Activated CD4-positive, alpha-beta T cell treated with anti-CD3 and anti-CD28 coated beads, Interleukin-2, amount 10 ng/mL, durations not matched to agents 24 days and 14 days (primary cell): ENCODE data around the gene FLCN. TPM values are rescaled to one million over a fixed set of nuclear protein-coding genes. Genes with fewer than 3 reads are reported as not detected.
"Not testable (repeated sequence)": the region's sequence is repeated elsewhere in the genome, so short reads cannot be mapped to it uniquely, and the experiment has no call there.

Experiments used
- DNase-seq: peaks from one replicate; pipeline ENCODE4 v3.0.0; 2022
- H3K27ac Mint-ChIP-seq: one replicate; pipeline ENCODE4 v1.8.0; 2022; ENCODE audit warnings: mild to moderate bottlenecking, mixed read lengths
- H3K27me3 Mint-ChIP-seq: one replicate; pipeline ENCODE4 v1.8.0; 2022; ENCODE audit warnings: mixed read lengths
- H3K36me3 Mint-ChIP-seq: one replicate; pipeline ENCODE4 v1.8.0; 2022; ENCODE audit warnings: low read depth, mild to moderate bottlenecking, mixed read lengths
- H3K4me1 Mint-ChIP-seq: one replicate; pipeline ENCODE4 v1.8.0; 2021; ENCODE audit warnings: mixed read lengths
- H3K4me3 Mint-ChIP-seq: one replicate; pipeline ENCODE4 v1.8.0; 2022; ENCODE audit warnings: mild to moderate bottlenecking, moderate library complexity, mixed read lengths
- H3K9me3 Mint-ChIP-seq: one replicate; pipeline ENCODE4 v1.8.0; 2021; ENCODE audit warnings: mixed read lengths
- intact Hi-C: fragments of 100-400 bp; cut with micrococcal nuclease; formaldehyde crosslinking; loops from one replicate; pipeline ENCODE4 v1.15.1; 2023
- total RNA-seq: library from RNA; stranded (reverse); gene quantifications from 2 replicates; pipeline ENCODE4 v1.2.3, GENCODE V29; 2022

The FLCN gene
- total RNA-seq, 1 donor from 2014 or later, result 34.1 TPM

DNA sequence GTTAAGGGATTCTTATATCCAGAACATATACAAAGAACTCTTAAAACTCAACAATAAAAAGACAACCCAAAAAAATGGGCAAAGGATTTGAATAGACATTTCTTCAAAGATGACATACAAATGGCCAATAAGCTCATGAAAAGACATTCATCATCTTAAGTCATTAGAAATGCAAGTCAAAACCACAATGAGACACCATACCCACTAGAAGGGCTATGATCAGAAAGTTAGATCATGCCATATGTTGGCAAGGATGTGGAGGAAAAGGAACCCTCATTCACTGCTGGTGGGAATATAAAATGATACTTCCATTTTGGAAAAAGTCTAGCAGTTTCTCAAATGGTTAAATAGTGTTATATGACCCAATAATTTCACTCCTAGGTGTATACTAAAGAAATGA, 40.2 kb downstream of the FLCN start:
- peaks cover 7% of the 10 kb centered on the region for H3K4me1 Mint-ChIP-seq
- H3K9me3 Mint-ChIP-seq, result no peaks in the 10 kb centered on the region
- H3K4me3 Mint-ChIP-seq, result no peak overlapping the region
- intact Hi-C loops, result no loop called here
- H3K36me3 Mint-ChIP-seq, result peaks cover 20% of the 10 kb centered on the region
- H3K27me3 Mint-ChIP-seq, result no peaks in the 10 kb centered on the region
- DNase-seq, result no peak
- no peak overlapping the region for H3K27ac Mint-ChIP-seq

DNA sequence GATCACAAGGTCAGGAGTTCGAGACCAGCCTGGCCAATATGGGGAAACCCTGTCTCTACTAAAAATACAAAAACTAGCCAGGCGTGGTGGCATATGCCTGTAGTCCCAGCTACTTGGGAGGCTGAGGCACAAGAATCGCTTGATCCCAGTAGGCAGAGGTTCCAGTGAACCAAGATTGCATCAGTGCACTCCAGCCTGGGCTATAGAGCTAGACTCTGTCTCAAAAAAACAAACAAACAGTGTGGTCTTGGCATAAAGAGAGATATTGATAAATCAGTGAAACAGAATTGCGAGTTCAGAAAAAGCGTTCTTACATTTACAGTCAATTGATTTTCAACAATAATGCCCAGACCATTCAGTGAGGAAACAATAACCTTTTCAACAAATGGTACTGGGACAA, 41.5 kb downstream of the FLCN start:
- intact Hi-C loops, DNase-seq, H3K4me1 Mint-ChIP-seq, H3K4me3 Mint-ChIP-seq, H3K9me3 Mint-ChIP-seq, H3K27me3 Mint-ChIP-seq, H3K27ac Mint-ChIP-seq: not testable (repeated sequence)
- peaks cover 14% of the 10 kb centered on the region for H3K36me3 Mint-ChIP-seq

DNA sequence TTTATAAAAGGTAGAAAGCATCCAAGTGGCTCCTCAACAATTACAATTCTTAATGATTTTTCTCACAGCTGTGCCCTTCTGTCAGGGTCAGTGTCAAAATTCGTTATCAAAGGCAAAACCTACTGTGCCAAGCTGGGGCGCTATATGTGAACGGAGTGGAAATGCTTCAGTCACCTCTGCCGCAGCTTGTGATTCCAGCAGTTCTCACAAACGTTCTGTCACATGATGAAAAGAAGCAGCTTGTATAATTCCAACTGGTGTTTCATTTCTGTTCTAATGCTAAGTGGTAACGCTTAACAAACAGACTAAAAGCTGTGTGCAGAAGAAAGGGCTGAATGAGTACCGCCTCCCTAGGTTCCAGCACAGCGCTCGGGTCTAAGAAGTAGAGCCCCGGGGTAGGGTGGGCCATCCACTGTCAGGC, 45.0 kb downstream of the FLCN start:
- no peaks in the 10 kb centered on the region for H3K9me3 Mint-ChIP-seq
- intact Hi-C loops, result no loop called here
- DNase-seq, result no peak
- no peaks in the 10 kb centered on the region for H3K27me3 Mint-ChIP-seq
- peaks cover 3% of the 10 kb centered on the region for H3K4me1 Mint-ChIP-seq
- H3K36me3 Mint-ChIP-seq, result peaks cover 8% of the 10 kb centered on the region
- no peak overlapping the region for H3K27ac Mint-ChIP-seq
- H3K4me3 Mint-ChIP-seq, result no peak overlapping the region

DNA sequence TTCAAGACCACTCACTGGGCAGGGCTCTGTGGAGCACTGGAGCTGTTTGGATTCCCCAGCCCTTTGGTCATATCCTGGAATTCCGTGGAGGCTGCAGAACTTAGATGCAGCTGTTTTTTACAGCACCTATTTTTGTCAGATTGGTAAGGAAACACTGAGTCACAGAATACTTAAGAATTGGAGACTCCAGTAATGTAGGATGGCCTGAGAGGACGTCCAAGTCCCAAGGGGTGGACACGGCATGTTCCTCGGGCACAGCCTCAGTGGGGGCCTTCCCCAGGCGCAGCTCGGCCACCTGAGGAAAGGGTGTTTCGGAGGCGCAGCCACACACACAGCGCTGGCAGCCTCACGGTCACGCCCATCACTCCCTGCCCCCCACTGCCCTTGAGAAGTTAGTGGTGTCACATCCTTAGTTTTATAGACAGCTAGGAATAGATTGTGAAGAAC, 45.6 kb downstream of the FLCN start:
- Mint-ChIP-seq H3K4me3 (no peak overlapping the region), H3K36me3 (peaks cover 8% of the 10 kb centered on the region), H3K9me3 (no peaks in the 10 kb centered on the region), H3K4me1 (peaks cover 9% of the 10 kb centered on the region), H3K27ac (no peak overlapping the region), H3K27me3 (no peaks in the 10 kb centered on the region)
- no peak for DNase-seq
- intact Hi-C loops, result no loop called here

DNA sequence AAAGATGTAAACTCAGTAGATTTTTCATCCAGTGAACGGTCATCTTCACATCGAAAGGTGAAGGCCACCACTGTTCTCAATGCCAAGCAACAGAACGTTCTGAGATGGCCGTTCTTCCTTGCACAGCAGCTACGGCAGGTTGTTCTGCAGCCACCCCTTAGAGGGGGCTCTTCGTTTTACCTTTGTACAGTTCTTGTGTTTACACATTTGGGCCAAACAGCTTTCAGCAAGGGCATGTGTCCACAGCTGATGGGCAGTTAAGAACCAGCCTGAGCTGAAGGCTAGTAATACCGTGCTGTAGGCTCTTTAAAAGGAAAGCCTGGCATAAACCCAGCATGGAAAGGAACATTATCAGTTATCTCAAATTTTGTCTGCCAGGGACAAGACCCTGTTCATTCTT, 46.8 kb downstream of the FLCN start:
- no peak for DNase-seq
- H3K27me3 Mint-ChIP-seq, result no peaks in the 10 kb centered on the region
- no peak overlapping the region for H3K27ac Mint-ChIP-seq
- no peaks in the 10 kb centered on the region for H3K9me3 Mint-ChIP-seq
- no peak overlapping the region for H3K4me3 Mint-ChIP-seq
- H3K4me1 Mint-ChIP-seq, result peaks cover 20% of the 10 kb centered on the region
- H3K36me3 Mint-ChIP-seq, result peaks cover 15% of the 10 kb centered on the region
- intact Hi-C loops, result no loop called here

DNA sequence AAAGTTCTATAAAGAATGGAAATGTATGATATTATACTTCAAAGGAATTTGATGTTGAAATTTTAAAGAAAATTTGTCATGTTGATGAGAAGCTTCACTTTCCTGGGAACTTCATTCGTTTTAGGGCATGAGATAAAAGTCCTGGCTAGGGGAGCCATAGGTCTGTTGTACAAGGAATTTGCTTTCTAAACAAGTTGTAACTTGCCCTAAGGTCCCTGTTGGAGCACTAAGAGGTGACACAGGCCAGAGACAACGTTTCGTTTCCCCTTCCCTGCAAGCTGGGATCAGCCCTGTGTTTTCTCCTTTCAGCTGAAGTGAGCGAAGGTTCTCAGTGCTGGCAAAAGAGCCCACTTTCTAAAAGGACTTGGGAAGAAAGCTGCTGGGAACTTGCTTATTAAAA, 47.4 kb downstream of the FLCN start:
- Mint-ChIP-seq H3K4me1 (peaks cover 25% of the 10 kb centered on the region), H3K9me3 (no peaks in the 10 kb centered on the region), H3K36me3 (peaks cover 20% of the 10 kb centered on the region), H3K27ac (no peak overlapping the region), H3K4me3 (no peak overlapping the region), H3K27me3 (no peaks in the 10 kb centered on the region)
- intact Hi-C loops, result no loop called here
- DNase-seq, result no peak

DNA sequence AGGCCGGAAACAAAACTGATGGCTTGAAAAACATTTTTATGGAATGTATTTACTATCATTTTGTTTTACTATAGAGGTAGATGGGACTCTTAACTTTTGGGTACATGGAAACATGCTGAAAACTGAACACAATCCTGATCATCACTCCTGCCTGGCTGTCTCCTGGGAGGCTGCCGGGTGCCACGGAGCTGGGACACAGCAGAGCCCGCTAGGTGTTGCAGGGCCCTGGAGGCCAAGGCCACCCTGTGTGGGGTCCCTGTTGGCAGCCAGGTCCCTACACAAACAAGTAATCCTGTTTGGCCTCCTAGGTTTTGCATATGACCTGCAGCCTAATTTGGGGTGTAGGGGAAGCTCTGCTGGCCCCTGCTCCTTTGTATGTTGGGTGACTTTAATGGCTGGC, 48.4 kb downstream of the FLCN start:
- Mint-ChIP-seq H3K27ac (no peak overlapping the region), H3K4me3 (no peak overlapping the region), H3K36me3 (peaks cover 27% of the 10 kb centered on the region), H3K4me1 (peaks cover 35% of the 10 kb centered on the region), H3K27me3 (no peaks in the 10 kb centered on the region), H3K9me3 (no peaks in the 10 kb centered on the region)
- no peak for DNase-seq
- intact Hi-C loops, result no loop called here

DNA sequence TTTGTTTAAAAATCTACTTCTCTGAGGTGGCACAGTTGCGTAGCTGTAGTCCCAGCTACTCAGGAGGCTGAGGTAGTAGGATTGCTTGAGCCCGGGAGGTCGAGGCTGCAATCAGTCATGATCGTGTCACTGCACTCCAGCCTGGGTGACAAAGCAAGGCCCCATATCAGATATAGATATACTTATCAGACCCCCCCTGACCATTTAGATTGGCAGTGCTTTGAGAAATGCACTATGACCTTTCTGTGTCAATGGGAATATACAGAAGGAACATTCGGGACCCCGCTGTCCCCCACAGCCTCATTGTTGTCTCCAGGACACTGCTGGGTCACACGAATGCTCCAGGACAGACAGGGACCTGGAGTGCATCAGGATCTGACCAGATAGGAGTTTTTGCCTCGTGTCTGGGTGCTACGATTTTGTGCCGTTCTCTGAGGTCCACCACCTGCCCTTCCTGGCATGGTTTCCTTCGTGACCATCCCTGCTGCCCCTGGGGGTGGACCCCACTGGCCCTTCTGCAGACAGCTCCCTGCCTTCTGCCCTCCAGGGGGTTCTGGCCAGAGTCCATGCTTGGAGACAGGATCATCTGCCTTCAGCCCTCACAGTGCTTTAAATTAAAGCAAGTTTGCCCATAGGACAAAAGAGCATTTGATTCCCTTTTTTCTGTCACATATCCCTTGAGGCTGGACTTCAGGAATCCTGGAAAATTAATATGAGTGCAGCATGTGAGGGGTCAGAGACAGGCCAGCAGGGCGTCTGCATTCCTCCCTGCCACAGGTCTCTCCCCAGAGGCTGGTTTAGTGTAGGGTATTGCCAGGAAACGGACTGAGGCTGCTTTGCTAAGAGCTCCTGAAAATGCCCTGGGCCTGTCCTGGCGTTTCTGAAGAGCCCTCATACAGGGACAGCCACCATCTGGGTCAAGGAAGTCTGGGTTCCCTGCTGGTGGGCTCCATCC, 50.1 kb downstream of the FLCN start:
- peak overlapping the region; percentile 67 for H3K4me3 Mint-ChIP-seq
- intact Hi-C loops, result loop anchor here (2.0 kb wide), 1 partner anchor 36 kb away; no protein-coding TSS in a partner anchor
- H3K36me3 Mint-ChIP-seq, result peaks cover 32% of the 10 kb centered on the region

DNA sequence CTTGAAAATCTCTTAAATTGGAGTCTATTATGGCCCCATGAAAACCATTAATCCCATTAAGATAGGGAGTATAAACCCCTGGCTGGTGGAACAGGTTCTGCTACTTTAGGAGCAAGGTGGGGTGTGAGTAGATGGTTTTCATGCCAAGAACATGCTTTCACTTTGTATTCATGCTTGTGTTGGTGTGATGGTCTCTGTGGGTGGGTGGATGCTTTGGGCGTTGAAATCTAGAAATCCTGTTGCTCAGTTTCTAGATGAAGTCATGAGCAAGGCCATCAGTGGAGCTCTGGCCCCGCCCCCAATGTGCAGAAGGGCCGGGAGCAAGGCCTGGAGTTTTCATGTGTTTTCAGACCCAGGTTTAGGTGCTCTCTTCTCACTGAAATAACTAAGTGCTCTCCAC, 50.9 kb downstream of the FLCN start:
- Mint-ChIP-seq H3K4me1 (peaks cover 51% of the 10 kb centered on the region), H3K4me3 (peak overlapping the region; percentile 67), H3K27ac (peak overlapping the region; percentile 78), H3K9me3 (no peaks in the 10 kb centered on the region), H3K36me3 (peaks cover 35% of the 10 kb centered on the region), H3K27me3 (no peaks in the 10 kb centered on the region)
- DNase-seq, result peak; percentile 87
- intact Hi-C loops, result loop anchor here (2.0 kb wide), 1 partner anchor 35 kb away; no protein-coding TSS in a partner anchor

More for the DNA sequence above, 50.1 kb downstream of the FLCN start:
- no peak for DNase-seq
- Mint-ChIP-seq H3K4me1 (peaks cover 44% of the 10 kb centered on the region), H3K27ac (peak overlapping the region; percentile 78), H3K27me3 (no peaks in the 10 kb centered on the region), H3K9me3 (no peaks in the 10 kb centered on the region)

DNA sequence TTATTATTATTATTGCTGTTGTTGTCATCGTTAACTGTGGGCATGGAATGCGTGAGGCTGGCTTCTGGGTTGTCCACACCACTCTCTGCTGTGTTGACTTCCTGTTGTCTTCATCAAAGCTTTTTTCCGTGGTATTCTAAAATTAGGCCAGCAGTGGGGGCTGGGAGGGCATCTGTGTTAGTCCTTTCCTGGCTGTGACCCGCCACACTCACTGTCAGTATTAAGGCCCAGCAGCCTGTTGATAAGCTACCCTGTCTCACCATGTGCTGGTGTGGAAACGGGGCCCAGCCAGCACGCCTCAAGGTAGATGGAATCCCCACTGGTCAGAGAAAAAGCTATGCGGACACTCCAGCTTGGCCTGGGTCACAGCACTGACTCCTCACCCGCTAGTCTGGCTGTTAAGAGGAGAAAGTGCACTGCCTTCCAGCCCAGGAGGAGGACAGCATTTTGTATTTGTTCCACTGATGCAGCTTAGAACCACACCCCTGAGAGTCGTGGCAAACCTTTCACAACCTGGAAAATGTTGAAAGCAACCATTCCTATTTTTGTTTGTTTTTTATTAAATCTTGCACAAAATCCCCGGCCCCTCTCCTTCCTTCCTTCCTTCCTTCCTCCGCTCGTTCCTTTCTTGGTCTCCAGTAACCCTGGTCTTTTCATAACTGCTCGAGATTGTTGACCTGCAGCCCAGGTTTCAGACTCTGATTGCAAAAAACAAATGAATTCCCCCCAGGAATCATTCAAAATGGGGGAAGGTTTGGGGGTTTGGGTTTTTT, 51.8 kb downstream of the FLCN start:
- Mint-ChIP-seq H3K36me3 (peaks cover 41% of the 10 kb centered on the region), H3K27ac (peak overlapping the region; percentile 78), H3K4me1 (peaks cover 59% of the 10 kb centered on the region), H3K4me3 (peak overlapping the region; percentile 67)
- intact Hi-C loops, result loop anchor here (5.0 kb wide), 1 partner anchor 117 kb away; the partner anchor contains the start of gene NT5M
- not testable (repeated sequence) for H3K27me3 Mint-ChIP-seq, H3K9me3 Mint-ChIP-seq
- peak; percentile 80 for DNase-seq

DNA sequence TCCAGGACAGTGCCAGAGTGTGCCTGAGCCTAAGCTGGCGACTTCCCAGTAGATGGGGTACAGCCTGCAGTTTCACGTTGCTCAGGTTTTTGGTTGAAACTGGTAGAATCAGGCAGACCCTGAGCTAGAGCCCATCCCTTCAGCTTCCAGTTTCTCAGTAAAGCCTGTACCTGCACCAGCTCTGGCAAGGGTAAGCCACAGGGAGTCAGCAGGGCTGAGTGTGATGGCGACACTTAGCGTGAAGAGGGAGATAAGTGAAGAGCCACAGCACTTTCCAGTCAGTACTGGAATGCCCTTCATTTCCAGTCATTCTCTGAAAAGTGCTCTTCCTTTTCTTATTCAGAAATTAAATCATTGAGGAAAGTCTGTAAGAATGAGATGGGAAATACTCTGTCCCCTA, 53.2 kb downstream of the FLCN start:
- DNase-seq, result peak; percentile 67
- intact Hi-C loops, result loop anchor here (5.0 kb wide), 1 partner anchor 119 kb away; the partner anchor contains the start of gene NT5M
- H3K4me3 Mint-ChIP-seq, result peak overlapping the region; percentile 61

DNA sequence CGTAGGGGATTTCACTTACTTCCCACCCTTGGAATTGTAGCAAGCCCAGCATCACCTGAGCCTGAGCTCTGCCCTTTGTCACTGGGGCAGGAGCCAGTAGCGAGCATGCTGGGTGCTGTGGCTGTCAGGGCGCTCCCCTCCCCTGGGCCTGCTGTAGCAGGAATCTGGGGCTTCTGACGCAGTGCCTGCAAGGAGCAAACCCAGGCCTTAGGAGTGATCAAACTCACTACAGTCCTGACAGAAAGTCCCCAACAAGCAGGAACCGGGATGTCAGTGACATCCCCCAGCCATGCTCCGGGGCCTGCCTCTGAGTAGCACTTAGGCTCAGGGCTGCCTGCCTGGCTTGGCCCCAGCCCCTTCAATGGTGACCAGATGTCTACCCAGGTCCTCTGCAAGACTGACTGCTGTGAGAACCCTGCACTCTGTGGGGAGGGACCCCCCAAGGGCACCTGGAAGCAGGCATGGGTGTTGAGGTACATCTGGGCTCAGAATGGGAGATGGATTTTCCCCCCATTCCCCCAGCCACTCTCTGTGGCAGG, 54.3 kb downstream of the FLCN start:
- DNase-seq, result peak; percentile 63
- Mint-ChIP-seq H3K36me3 (peaks cover 47% of the 10 kb centered on the region), H3K4me1 (peaks cover 73% of the 10 kb centered on the region), H3K9me3 (no peaks in the 10 kb centered on the region), H3K4me3 (peak overlapping the region; percentile 87), H3K27me3 (no peaks in the 10 kb centered on the region), H3K27ac (peak overlapping the region; percentile 91)
- intact Hi-C loops, result loop anchor here (5.0 kb wide), 1 partner anchor 120 kb away; the partner anchor contains the start of gene NT5M

More for the DNA sequence above, 53.2 kb downstream of the FLCN start:
- H3K4me1 Mint-ChIP-seq, result peaks cover 70% of the 10 kb centered on the region
- H3K27me3 Mint-ChIP-seq, result no peaks in the 10 kb centered on the region
- peaks cover 46% of the 10 kb centered on the region for H3K36me3 Mint-ChIP-seq
- no peaks in the 10 kb centered on the region for H3K9me3 Mint-ChIP-seq
- peak overlapping the region; percentile 83 for H3K27ac Mint-ChIP-seq
